Skeletal muscle tissue (tissue), 4 donors: ENCODE measurements around the gene SUZ12. TPM values are rescaled to one million over a fixed set of nuclear protein-coding genes. Genes with fewer than 3 reads are reported as not detected.
"Not testable (repeated sequence)": the region's sequence is repeated elsewhere in the genome, so short reads cannot be mapped to it uniquely, and the experiment has no call there.

Source experiments
- H3K27ac ChIP-seq: one replicate; pipeline ENCODE4 v1.7.0; 2013; ENCODE audit warnings: mild to moderate bottlenecking, low read depth, low read length, inconsistent platforms
- H3K27me3 ChIP-seq, 3 donors: one replicate each; pipeline ENCODE4 v1.7.0; 2013; ENCODE audit warnings: low read length in 3 of 3; ENCODE audit not compliant: control insufficient read depth in 3 of 3, insufficient read depth in 3 of 3
- H3K36me3 ChIP-seq, 3 donors: one replicate each; pipeline ENCODE4 v1.7.0; 2013; ENCODE audit warnings: low read length in 3 of 3; ENCODE audit not compliant: control insufficient read depth in 3 of 3, insufficient read depth in 3 of 3
- H3K4me1 ChIP-seq, 3 donors: one replicate each; pipeline ENCODE4 v1.7.0; 2013; ENCODE audit warnings: low read length in 3 of 3, mild to moderate bottlenecking in 3 of 3; ENCODE audit not compliant: control insufficient read depth in 3 of 3, insufficient read depth in 3 of 3
- H3K4me3 ChIP-seq, 3 donors: one replicate each; pipeline ENCODE4 v1.7.0; 2013; ENCODE audit warnings: low read length in 3 of 3
- H3K9ac ChIP-seq, 3 donors: one replicate each; pipeline ENCODE4 v1.7.0; 2013; ENCODE audit warnings: low read length in 3 of 3, mild to moderate bottlenecking in 3 of 3, moderate library complexity in 2 of 3, low read depth in 1 of 3
- H3K9me3 ChIP-seq, 3 donors: one replicate each; pipeline ENCODE4 v1.7.0; 2013; ENCODE audit warnings: low read length in 3 of 3; ENCODE audit not compliant: control insufficient read depth in 3 of 3
- total RNA-seq: library from RNA; depleted of rRNA; stranded (reverse); fragments of >200 nt; gene quantifications from one replicate; pipeline ENCODE4 v1.2.3, GENCODE V29; 2014
- donor health status: Osteomylitis.

The SUZ12 gene
- total RNA-seq, 1 donor from 2014 or later, result 16.7 TPM

GRCh38 chr17:32022554-32022953, 85.7 kb downstream of the SUZ12 start:
- not testable (repeated sequence) for H3K27me3 ChIP-seq, H3K9me3 ChIP-seq, H3K4me3 ChIP-seq, H3K27ac ChIP-seq, H3K36me3 ChIP-seq, H3K9ac ChIP-seq
- H3K4me1 ChIP-seq, result peaks cover 7 to 17% (median 9%) of the 10 kb centered on the region in 3 donors

GRCh38 chr17:32027271-32027670, 90.5 kb downstream of the SUZ12 start:
- H3K27ac ChIP-seq, H3K27me3 ChIP-seq, H3K4me1 ChIP-seq, H3K9me3 ChIP-seq, H3K36me3 ChIP-seq, H3K9ac ChIP-seq, H3K4me3 ChIP-seq: not testable (repeated sequence)

DNA sequence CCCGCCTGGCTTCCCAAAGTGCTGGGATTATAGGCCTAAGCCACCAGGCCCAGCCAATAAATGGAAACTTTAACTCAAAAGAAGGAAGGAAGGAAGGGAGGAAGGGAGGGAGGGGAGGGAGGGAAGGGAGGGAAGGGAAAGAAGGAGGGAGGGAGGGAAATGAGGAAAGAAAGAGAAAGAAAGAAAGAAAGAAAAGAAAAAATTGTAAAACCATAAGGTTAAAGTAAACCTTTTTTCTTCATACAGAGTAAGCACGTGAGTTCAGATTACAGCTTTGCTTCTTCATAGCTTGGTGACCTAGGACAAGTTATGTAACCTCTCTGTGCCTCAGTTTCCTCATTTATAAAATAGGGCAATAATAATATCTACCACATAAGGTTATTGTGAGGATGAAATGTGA, 96.4 kb downstream of the SUZ12 start:
- no peak overlapping the region for H3K4me3 ChIP-seq
- no peak overlapping the region for H3K9ac ChIP-seq
- H3K36me3 ChIP-seq, result peaks cover 4 to 11% (median 7%) of the 10 kb centered on the region in 3 donors
- no peaks in the 10 kb centered on the region for H3K27me3 ChIP-seq
- H3K27ac ChIP-seq, result no peak overlapping the region
- no peaks in the 10 kb centered on the region for H3K4me1 ChIP-seq
- no peaks in the 10 kb centered on the region for H3K9me3 ChIP-seq

GRCh38 chr17:32033812-32034211, 97.0 kb downstream of the SUZ12 start:
- H3K4me1 ChIP-seq, H3K4me3 ChIP-seq, H3K9ac ChIP-seq, H3K9me3 ChIP-seq, H3K27me3 ChIP-seq, H3K27ac ChIP-seq: not testable (repeated sequence)
- peaks cover 4 to 11% (median 7%) of the 10 kb centered on the region in 3 donors for H3K36me3 ChIP-seq

- not testable (repeated sequence) for H3K27ac ChIP-seq, H3K4me1 ChIP-seq, H3K9ac ChIP-seq, H3K9me3 ChIP-seq, H3K27me3 ChIP-seq, H3K4me3 ChIP-seq
- H3K36me3 ChIP-seq, result peaks cover 9 to 18% (median 16%) of the 10 kb centered on the region in 3 donors
Observed at GRCh38 chr17:32040246-32040645, 103.4 kb downstream of the SUZ12 start.

GRCh38 chr17:32041306-32041875, 104.6 kb downstream of the SUZ12 start:
- H3K9ac ChIP-seq, H3K27ac ChIP-seq, H3K4me1 ChIP-seq, H3K27me3 ChIP-seq, H3K9me3 ChIP-seq, H3K4me3 ChIP-seq: not testable (repeated sequence)
- H3K36me3 ChIP-seq, result peaks cover 5 to 12% (median 11%) of the 10 kb centered on the region in 3 donors

- not testable (repeated sequence) for H3K9ac ChIP-seq, H3K36me3 ChIP-seq, H3K27ac ChIP-seq, H3K4me1 ChIP-seq, H3K9me3 ChIP-seq, H3K27me3 ChIP-seq, H3K4me3 ChIP-seq
Observed at GRCh38 chr17:32042266-32042665, 105.5 kb downstream of the SUZ12 start.

DNA sequence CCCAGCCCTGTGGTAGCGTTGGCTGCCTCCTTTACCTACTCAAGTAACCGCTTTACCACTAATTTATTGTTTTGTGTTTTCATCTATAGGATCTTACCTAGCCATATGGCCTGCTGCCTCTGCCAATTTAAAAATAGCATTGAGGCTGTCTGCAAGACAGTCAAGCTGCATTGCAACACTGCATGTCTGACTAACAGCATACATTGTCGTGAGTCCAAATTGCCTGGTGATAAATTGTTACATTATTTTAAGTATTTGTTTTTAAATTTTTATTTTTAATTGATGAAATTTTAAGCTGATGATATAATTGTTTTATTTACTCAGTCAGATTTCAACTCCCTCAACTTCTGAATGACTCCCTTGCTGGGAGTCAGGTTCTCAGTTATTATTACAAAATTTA, 108.8 kb downstream of the SUZ12 start:
- H3K27ac ChIP-seq, H3K4me3 ChIP-seq, H3K9me3 ChIP-seq, H3K36me3 ChIP-seq, H3K27me3 ChIP-seq, H3K9ac ChIP-seq, H3K4me1 ChIP-seq: not testable (repeated sequence)

GRCh38 chr17:32047663-32048062, 110.9 kb downstream of the SUZ12 start:
- H3K4me1 ChIP-seq, H3K27ac ChIP-seq, H3K36me3 ChIP-seq, H3K9ac ChIP-seq, H3K4me3 ChIP-seq, H3K9me3 ChIP-seq, H3K27me3 ChIP-seq: not testable (repeated sequence)
